HepG2 (cell line): ENCODE measurements around the gene GPATCH8. TPM values are rescaled to one million over a fixed set of nuclear protein-coding genes. Genes with fewer than 3 reads are reported as not detected.
A peak's percentile ranks its signal among the peaks of the same experiment; 100 is the strongest.

Source experiments
- BCL3 ChIP-seq: sonication (generic); formaldehyde crosslinking; IDR thresholded peaks from 2 replicates; pipeline ENCODE4 v1.5.1; 2020; ENCODE audit warnings: mild to moderate bottlenecking, missing genetic modification reagents, moderate library complexity
- CCDC6 ChIP-seq: sonication (generic); formaldehyde crosslinking; IDR thresholded peaks from 2 replicates; pipeline ENCODE4 v1.8.1; 2022; ENCODE audit warnings: mild to moderate bottlenecking, missing genetic modification reagents, moderate library complexity
- HES4 ChIP-seq: sonication (generic); formaldehyde crosslinking; IDR thresholded peaks from 2 replicates; pipeline ENCODE4 v1.9.0; 2021; ENCODE audit warnings: mild to moderate bottlenecking, missing genetic modification reagents, borderline replicate concordance
- MAZ ChIP-seq, 2 experiments: sonication (generic) in 1 of 2; formaldehyde crosslinking in 1 of 2; IDR thresholded peaks; 2 replicates each; pipeline versions ENCODE4 v1.5.0 to v1.6.1; 2012 to 2020; ENCODE audit warnings: low read depth in 2 of 2, mild to moderate bottlenecking in 2 of 2, borderline replicate concordance in 1 of 2, improper control_type of control experiment in 1 of 2, low read length in 1 of 2, missing genetic modification reagents in 1 of 2, moderate library complexity in 1 of 2
- MTF2 ChIP-seq: sonication (generic); formaldehyde crosslinking; IDR thresholded peaks from 2 replicates; pipeline ENCODE4 v1.5.0; 2020; ENCODE audit warnings: missing genetic modification reagents, borderline replicate concordance
- PRDM15 ChIP-seq: sonication (generic); formaldehyde crosslinking; IDR thresholded peaks from 2 replicates; pipeline ENCODE4 v1.4.0; 2020; ENCODE audit warnings: missing genetic modification reagents
- SOX13 ChIP-seq, 3 experiments: fragments of 450-650 bp in 1 of 3; sonication (generic) in 1 of 3; formaldehyde crosslinking in 1 of 3; IDR thresholded peaks in 2 of 3; conservative IDR thresholded peaks in 1 of 3; 2 replicates each; pipeline versions ENCODE4 v1.5.0 to v1.6.1; 2016 to 2020; ENCODE audit warnings: antibody characterized with exemption in 1 of 3, mild to moderate bottlenecking in 1 of 3, missing compliant biosample characterization in 1 of 3, missing genetic modification reagents in 1 of 3, moderate library complexity in 1 of 3
- SRY ChIP-seq: sonication (generic); formaldehyde crosslinking; IDR thresholded peaks from 2 replicates; pipeline ENCODE4 v1.8.0; 2022; ENCODE audit warnings: mild to moderate bottlenecking, missing genetic modification reagents
- UBTF ChIP-seq: sonication (generic); formaldehyde crosslinking; IDR thresholded peaks from 2 replicates; pipeline ENCODE4 v1.4.0; 2020; ENCODE audit warnings: mild to moderate bottlenecking, missing genetic modification reagents
- ZBTB2 ChIP-seq: sonication (generic); formaldehyde crosslinking; IDR thresholded peaks from 2 replicates; pipeline ENCODE4 v1.8.0; 2022; ENCODE audit warnings: low read depth, missing genetic modification reagents
- ZNF224 ChIP-seq: sonication (generic); formaldehyde crosslinking; IDR thresholded peaks from 2 replicates; pipeline ENCODE4 v1.5.0; 2020; ENCODE audit warnings: mild to moderate bottlenecking, missing genetic modification reagents
- ZNF431 ChIP-seq: sonication (generic); formaldehyde crosslinking; IDR thresholded peaks from 2 replicates; pipeline ENCODE4 v1.9.0; 2022; ENCODE audit warnings: missing genetic modification reagents, low read depth, mild to moderate bottlenecking, borderline replicate concordance
- ZNF557 ChIP-seq: sonication (generic); formaldehyde crosslinking; IDR thresholded peaks from 2 replicates; pipeline ENCODE4 v1.4.0; 2020; ENCODE audit warnings: missing genetic modification reagents
- ZNF563 ChIP-seq: sonication (generic); formaldehyde crosslinking; IDR thresholded peaks from 2 replicates; pipeline ENCODE4 v1.8.0; 2022; ENCODE audit warnings: mild to moderate bottlenecking, moderate library complexity, missing genetic modification reagents
- ZNF749 ChIP-seq: sonication (generic); formaldehyde crosslinking; IDR thresholded peaks from 2 replicates; pipeline ENCODE4 v1.8.0; 2022; ENCODE audit warnings: mild to moderate bottlenecking, missing genetic modification reagents, moderate library complexity, borderline replicate concordance
- ZNF768 ChIP-seq: sonication (generic); formaldehyde crosslinking; IDR thresholded peaks from 2 replicates; pipeline ENCODE4 v1.4.0; 2020; ENCODE audit warnings: missing genetic modification reagents
- polyA plus RNA-seq, 8 experiments: library from polyadenylated mRNA; depleted of rRNA in 3 of 8; stranded (reverse) in 7 of 8; unstranded in 1 of 8; fragments of >200 nt; fragmentation: Illumina TruSeq in 4 of 8; extraction: Trizol in 4 of 8; gene quantifications; 2 replicates each; pipeline versions ENCODE4 v1.2.1 to v1.2.3, GENCODE V29; 2011 to 2016; ENCODE audit warnings: low read depth in 4 of 8, missing spikeins in 1 of 8, mixed read lengths in 1 of 8; ENCODE audit not compliant: insufficient read depth in 1 of 8
- total RNA-seq, 5 experiments: library from RNA; depleted of rRNA; stranded (reverse); fragments of >200 nt; fragmentation: Illumina TruSeq; extraction: Trizol; gene quantifications; 2 replicates each; pipeline ENCODE4 v1.2.3, GENCODE V29; 2016; ENCODE audit warnings: low read depth in 1 of 5
- TF ChIP-seq, protein P1 (sequence below): IDR thresholded peaks from 2 replicates; pipeline ENCODE4 v1.6.1; 2016; ENCODE audit warnings: missing compliant biosample characterization, missing genetic modification reagents, borderline replicate concordance

GPATCH8 gene
- total and polyA plus RNA-seq, 2 of the 13 experiments (the other 11 are each of a cell fraction or from before 2014, with no cell fraction given) = 20.7 to 21.5 TPM

DNA sequence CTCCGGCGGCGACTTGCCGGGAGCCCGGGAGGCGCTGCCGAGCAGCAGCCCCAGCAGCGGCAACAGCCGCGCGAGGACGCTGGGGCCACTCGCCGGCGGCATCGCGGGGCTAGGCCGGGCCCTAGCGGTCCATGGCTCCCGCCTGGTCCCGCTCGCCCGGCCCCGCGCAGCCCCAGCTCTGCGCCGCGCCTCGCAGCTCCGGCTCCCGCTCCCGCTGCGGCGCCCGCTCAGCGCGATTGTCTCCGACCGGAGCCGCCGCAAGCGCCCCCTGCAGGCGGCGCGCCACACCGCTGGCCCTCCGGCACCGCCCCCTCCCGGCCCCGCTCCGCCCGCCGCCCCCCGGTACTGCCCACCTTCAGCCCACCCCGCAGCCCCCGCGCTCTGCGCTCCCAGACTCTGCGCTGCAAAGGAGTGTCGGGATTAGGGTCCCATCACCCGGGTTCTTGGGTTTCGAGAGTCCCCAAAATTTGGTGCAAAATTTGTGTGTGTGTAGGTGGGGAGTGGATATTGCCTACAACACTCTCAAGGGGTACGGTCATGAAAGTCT, 139.5 kb downstream of the GPATCH8 start, which contains the start of gene FAM171A2 (continued):
- TF ChIP-seq BCL3 (CRISPR knock-in tag) = 0 out of 2 replicates have a peak, but pooled peaks have one; percentile 38
- TF ChIP-seq ZNF557 (CRISPR knock-in tag) = no peak
- TF ChIP-seq UBTF (CRISPR knock-in tag) = peak; percentile 82; the same call in 1 of the 2 replicates
- TF ChIP-seq PRDM15 (CRISPR knock-in tag) = peak; percentile 46; the same call in 1 of the 2 replicates
- TF ChIP-seq SRY (CRISPR knock-in tag) = peak; percentile 43; the same call in 1 of the 2 replicates
- 0 out of 2 replicates have a peak, but pooled peaks have one; percentile 41 for TF ChIP-seq ZNF224 (CRISPR knock-in tag)
- TF ChIP-seq HES4 (CRISPR knock-in tag) = peak; percentile 82; the same call in 1 of the 2 replicates
- 0 out of 2 replicates have a peak, but pooled peaks have one; percentile 31 for TF ChIP-seq CCDC6 (CRISPR knock-in tag)
- TF ChIP-seq ZNF431 (CRISPR knock-in tag) = no peak
- TF ChIP-seq ZNF563 = peak; percentile 73; the same call in 1 of the 2 replicates
- peak; percentile 37; the same call in 1 of the 2 replicates for TF ChIP-seq ZNF768 (CRISPR knock-in tag)
- no peak for TF ChIP-seq ZNF749 (CRISPR knock-in tag)
- TF ChIP-seq, protein P1, sequence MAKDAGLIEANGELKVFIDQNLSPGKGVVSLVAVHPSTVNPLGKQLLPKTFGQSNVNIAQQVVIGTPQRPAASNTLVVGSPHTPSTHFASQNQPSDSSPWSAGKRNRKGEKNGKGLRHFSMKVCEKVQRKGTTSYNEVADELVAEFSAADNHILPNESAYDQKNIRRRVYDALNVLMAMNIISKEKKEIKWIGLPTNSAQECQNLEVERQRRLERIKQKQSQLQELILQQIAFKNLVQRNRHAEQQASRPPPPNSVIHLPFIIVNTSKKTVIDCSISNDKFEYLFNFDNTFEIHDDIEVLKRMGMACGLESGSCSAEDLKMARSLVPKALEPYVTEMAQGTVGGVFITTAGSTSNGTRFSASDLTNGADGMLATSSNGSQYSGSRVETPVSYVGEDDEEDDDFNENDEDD (CRISPR knock-in tag) = peak; percentile 85; the same call in 1 of the 2 replicates
- TF ChIP-seq ZBTB2 (CRISPR knock-in tag) = no peak
- TF ChIP-seq MTF2 (CRISPR knock-in tag) = no peak
- TF ChIP-seq SOX13 (IDR thresholded peaks at IDR 0.05) = 0 out of 2 replicates have a peak, but pooled peaks have one; percentile 12
- TF ChIP-seq SOX13 (CRISPR knock-in tag; conservative IDR thresholded peaks at IDR 0.05 in 1 of 2, IDR thresholded peaks at IDR 0.05 in 1 of 2) = no peak; a peak in 1 of 4 replicates
- TF ChIP-seq MAZ (IDR thresholded peaks at IDR 0.05; ENCODE audit: borderline replicate concordance, low read depth, low read length) = 0 out of 2 replicates have a peak, but pooled peaks have one; percentile 57
- peak; percentile 92 for TF ChIP-seq MAZ (CRISPR knock-in tag; IDR thresholded peaks at IDR 0.05; ENCODE audit: low read depth)
